NB4 (cell line): ENCODE results near the gene SSR1.

Experiments
- DNase-seq: peaks from one replicate; pipeline ENCODE4 v3.0.0; 2010; ENCODE audit warnings: low read depth
- H3K4me3 ChIP-seq: one replicate; pipeline ENCODE4 v1.5.1; 2011; ENCODE audit warnings: mild to moderate bottlenecking, low read depth, low read length, moderate library complexity
- MYC ChIP-seq: IDR thresholded peaks from 2 replicates; pipeline ENCODE4 v1.6.1; 2011; ENCODE audit warnings: low read depth, low read length
- POLR2A ChIP-seq: IDR thresholded peaks from 2 replicates; pipeline ENCODE4 v1.6.1; 2011; ENCODE audit warnings: mild to moderate bottlenecking; ENCODE audit not compliant: insufficient read length; ENCODE audit errors: extremely low read depth
- TF ChIP-seq, protein P1 (sequence below): IDR thresholded peaks from 2 replicates; pipeline ENCODE4 v1.6.1; 2011; ENCODE audit warnings: low read depth, low read length
- TF ChIP-seq, protein P2 (sequence below): IDR thresholded peaks from one replicate; pipeline ENCODE4 v1.5.1; 2012; ENCODE audit warnings: low read depth, low read length

The SSR1 gene

DNA sequence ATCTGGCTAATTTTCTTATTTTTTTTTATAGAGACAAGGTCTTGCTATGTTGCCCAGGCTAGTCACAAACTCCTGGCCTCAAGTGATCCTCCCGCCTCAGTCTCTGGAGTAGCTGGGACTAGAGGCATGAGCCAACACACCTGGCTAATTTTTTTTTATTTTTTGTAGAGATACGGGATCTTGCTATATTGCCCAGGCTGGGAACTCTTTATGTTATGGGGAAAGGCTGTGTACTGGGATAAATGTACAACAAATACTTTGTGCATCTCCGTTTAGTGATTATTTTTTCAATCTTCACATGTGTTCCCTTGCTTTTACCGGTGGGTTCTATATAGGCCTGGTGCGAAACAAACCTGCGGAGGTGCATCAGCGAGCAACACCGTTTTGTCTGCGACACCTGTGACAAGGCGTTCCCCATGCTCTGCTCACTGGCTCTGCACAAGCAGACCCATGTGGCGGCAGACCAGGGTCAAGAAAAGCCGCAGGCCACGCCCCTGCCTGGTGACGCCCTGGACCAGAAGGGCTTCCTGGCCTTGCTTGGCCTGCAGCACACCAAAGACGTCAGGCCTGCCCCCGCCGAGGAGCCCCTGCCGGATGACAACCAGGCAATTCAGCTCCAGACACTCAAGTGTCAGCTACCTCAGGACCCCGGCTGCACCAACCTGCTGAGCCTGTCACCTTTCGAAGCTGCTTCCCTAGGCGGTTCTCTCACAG lies 84.2 kb downstream of the SSR1 start:
- TF ChIP-seq, protein P1, sequence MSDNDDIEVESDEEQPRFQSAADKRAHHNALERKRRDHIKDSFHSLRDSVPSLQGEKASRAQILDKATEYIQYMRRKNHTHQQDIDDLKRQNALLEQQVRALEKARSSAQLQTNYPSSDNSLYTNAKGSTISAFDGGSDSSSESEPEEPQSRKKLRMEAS: no peak
- TF ChIP-seq POLR2A: no peak
- TF ChIP-seq MYC: no peak
- TF ChIP-seq, protein P2, sequence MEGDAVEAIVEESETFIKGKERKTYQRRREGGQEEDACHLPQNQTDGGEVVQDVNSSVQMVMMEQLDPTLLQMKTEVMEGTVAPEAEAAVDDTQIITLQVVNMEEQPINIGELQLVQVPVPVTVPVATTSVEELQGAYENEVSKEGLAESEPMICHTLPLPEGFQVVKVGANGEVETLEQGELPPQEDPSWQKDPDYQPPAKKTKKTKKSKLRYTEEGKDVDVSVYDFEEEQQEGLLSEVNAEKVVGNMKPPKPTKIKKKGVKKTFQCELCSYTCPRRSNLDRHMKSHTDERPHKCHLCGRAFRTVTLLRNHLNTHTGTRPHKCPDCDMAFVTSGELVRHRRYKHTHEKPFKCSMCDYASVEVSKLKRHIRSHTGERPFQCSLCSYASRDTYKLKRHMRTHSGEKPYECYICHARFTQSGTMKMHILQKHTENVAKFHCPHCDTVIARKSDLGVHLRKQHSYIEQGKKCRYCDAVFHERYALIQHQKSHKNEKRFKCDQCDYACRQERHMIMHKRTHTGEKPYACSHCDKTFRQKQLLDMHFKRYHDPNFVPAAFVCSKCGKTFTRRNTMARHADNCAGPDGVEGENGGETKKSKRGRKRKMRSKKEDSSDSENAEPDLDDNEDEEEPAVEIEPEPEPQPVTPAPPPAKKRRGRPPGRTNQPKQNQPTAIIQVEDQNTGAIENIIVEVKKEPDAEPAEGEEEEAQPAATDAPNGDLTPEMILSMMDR: no peak
- no peak for DNase-seq
- H3K4me3 ChIP-seq: no peak overlapping the region

DNA sequence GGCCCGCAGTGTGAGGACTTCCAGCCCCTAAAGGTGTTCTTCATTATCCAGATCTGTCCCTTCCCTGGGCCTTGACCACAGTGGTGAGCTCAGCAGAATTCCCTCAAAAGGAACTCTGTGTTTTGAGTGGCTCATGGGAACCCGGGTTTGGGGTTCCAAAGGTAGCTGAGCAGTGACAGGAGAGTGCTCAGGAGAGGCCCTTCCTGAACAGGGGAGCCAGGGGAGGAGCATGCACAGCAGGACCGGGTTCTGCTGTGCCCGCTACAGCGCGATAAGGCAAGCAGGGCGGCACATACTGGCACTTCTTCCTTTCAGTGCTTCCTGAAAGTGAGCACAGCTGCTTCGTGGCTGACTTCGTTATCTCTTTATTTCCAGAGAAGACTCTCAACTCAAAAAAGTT lies 88.3 kb downstream of the SSR1 start:
- TF ChIP-seq POLR2A: no peak
- TF ChIP-seq, protein P2: no peak
- TF ChIP-seq MYC: no peak
- TF ChIP-seq, protein P1: no peak
- no peak for DNase-seq
- no peak overlapping the region for H3K4me3 ChIP-seq

DNA sequence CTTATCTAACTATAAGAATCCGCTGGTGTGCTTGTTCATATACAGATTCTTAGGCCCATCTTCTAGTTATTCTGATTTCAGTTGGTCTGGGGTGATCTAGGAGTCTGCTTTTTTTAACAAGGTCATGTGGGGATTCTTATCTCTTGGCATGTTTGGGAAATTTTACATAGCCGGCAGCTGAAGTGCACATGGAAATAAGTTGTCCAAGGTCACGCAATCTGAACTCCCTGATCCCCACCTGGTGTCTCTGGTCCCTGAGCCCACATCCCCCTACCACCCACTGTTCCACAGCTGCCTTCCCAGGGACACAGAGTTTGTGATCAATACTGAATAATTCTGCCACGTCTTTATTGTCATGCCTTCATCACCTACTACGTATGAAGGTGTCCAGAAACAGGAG lies 90.8 kb downstream of the SSR1 start:
- TF ChIP-seq, protein P2: no peak
- TF ChIP-seq MYC: no peak
- TF ChIP-seq, protein P1: no peak
- TF ChIP-seq POLR2A: no peak
- no peak for DNase-seq

DNA sequence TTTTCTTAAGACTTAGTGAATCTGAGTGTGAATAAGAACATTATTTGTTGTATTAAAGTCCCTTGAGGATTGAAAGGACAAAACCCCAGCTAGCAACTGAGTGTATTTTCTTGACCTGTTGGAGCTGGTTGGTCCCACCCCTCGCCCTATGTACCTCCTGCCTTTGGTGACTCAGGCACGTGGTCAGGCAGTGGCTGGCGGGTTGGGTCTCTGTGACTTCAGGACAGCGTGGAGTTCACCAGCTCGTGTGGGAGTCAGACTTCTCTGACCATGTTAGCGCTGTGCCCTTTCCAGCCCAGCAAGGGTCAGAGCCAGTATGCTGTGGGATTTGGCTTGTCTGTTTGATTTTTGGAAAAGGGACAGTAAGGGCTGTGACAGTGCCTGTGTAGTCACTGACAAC lies 93.7 kb downstream of the SSR1 start:
- peak; percentile 87 for DNase-seq
- no peak overlapping the region for H3K4me3 ChIP-seq
- TF ChIP-seq, protein P1: peak; percentile 78
- TF ChIP-seq, protein P2: no peak
- TF ChIP-seq MYC (no peak), POLR2A (no peak)

More for the DNA sequence above, 90.8 kb downstream of the SSR1 start:
- H3K4me3 ChIP-seq: no peak overlapping the region

DNA sequence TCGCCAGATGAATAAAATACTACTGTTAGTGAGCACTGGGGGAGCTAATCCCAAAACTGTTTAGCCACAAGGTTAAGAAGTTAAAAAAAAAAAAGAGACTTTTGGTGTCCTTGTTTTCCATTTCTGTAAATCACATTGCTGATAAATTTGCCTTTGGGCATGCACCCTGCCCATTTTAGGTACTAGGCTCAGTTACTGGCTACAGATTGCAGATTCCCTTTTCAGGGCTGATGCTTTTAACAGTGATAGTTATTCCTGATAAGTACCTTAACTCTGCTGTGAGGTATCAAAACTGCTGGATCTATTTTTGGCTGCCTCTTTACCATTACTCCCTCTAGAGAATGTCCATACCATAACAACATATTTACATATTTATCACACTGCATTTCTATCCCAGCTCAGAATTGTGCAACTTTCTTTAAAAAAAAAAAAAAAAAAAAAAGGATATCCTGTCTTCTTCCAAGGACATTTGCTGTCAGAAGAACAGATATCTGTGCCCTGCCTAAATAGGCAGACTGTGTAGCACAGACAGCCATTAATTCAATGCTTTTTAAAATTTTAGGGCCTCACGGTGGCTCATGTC lies 94.5 kb downstream of the SSR1 start:
- H3K4me3 ChIP-seq: no peak overlapping the region
- TF ChIP-seq, protein P2: no peak
- TF ChIP-seq POLR2A (no peak), MYC (no peak)
- TF ChIP-seq, protein P1: no peak
- DNase-seq: no peak
